IMR-90 (cell line): ENCODE data around the gene SMOC1.

Source experiments
- BHLHE40 ChIP-seq: fragments of 150-350 bp; IDR thresholded peaks from 2 replicates; pipeline ENCODE4 v1.6.1; 2016; ENCODE audit warnings: mild to moderate bottlenecking, low read depth, low read length
- CEBPB ChIP-seq: IDR thresholded peaks from 2 replicates; pipeline ENCODE4 v1.6.1; 2012; ENCODE audit warnings: low read depth, low read length, improper control_type of control experiment
- CTCF ChIP-seq: conservative IDR thresholded peaks from 2 replicates; pipeline ENCODE4 v1.5.1; 2012; ENCODE audit warnings: mild to moderate bottlenecking, low read depth, low read length, improper control_type of control experiment
- ELK1 ChIP-seq: fragments of 150-350 bp; IDR thresholded peaks from 2 replicates; pipeline ENCODE4 v1.6.1; 2016; ENCODE audit warnings: low read depth, mild to moderate bottlenecking, low read length, moderate library complexity, borderline replicate concordance
- FOS ChIP-seq: fragments of 150-350 bp; IDR thresholded peaks from 2 replicates; pipeline ENCODE4 v1.6.1; 2016; ENCODE audit warnings: low read depth, low read length
- MAZ ChIP-seq: IDR thresholded peaks from 2 replicates; pipeline ENCODE4 v1.6.1; 2012; ENCODE audit warnings: low read depth, mild to moderate bottlenecking, low read length, improper control_type of control experiment, moderate library complexity, borderline replicate concordance
- MXI1 ChIP-seq: IDR thresholded peaks from 2 replicates; pipeline ENCODE4 v1.6.1; 2012; ENCODE audit warnings: low read depth, mild to moderate bottlenecking, low read length, moderate library complexity, borderline replicate concordance
- NFE2L2 ChIP-seq: fragments of 150-350 bp; IDR thresholded peaks from 2 replicates; pipeline ENCODE4 v1.6.1; 2016; ENCODE audit warnings: low read depth, mild to moderate bottlenecking, low read length
- POLR2A ChIP-seq: IDR thresholded peaks from 2 replicates; pipeline ENCODE4 v1.6.1; 2012; ENCODE audit warnings: mild to moderate bottlenecking, low read depth, low read length

GRCh38 chr14:69855180-69855832, 23.9 kb upstream of the SMOC1 start:
- TF ChIP-seq MAZ (no peak), BHLHE40 (no peak), CTCF (no peak), POLR2A (no peak), FOS (no peak), CEBPB (no peak), NFE2L2 (no peak), ELK1 (no peak), MXI1 (no peak)
